Neural cell (in vitro differentiated cells): ENCODE results near the gene ANKLE1. TPM values are rescaled to one million over a fixed set of nuclear protein-coding genes. Genes with fewer than 3 reads are reported as not detected.

Experiments
- H2AFZ ChIP-seq: fragments of 200-600, 300-800 bp; sonication (generic), shearing (Covaris generic); 2 replicates; pipeline ENCODE4 v1.6.0; 2014; ENCODE audit warnings: low read depth, mild to moderate bottlenecking, antibody characterized with exemption, low read length, moderate library complexity
- H3F3A ChIP-seq: fragments of 200-600 bp; shearing (Covaris generic); 2 replicates; pipeline ENCODE4 v1.6.1; 2016; ENCODE audit warnings: mild to moderate bottlenecking, moderate library complexity, mixed read lengths, antibody characterized with exemption, low read length; ENCODE audit not compliant: insufficient read depth, poor library complexity, severe bottlenecking
- H3K27ac ChIP-seq: fragments of 200-600, 300-800 bp; sonication (generic), shearing (Covaris generic); 2 replicates; pipeline ENCODE4 v1.5.1; 2014; ENCODE audit warnings: mild to moderate bottlenecking, low read length, moderate library complexity
- H3K27me3 ChIP-seq: fragments of 300-800, 200-600 bp; sonication (generic), shearing (Covaris generic); 2 replicates; pipeline ENCODE4 v1.6.0; 2014; ENCODE audit warnings: mild to moderate bottlenecking, low read depth, low read length, moderate library complexity; ENCODE audit not compliant: insufficient read depth
- H3K36me3 ChIP-seq: fragments of 300-800, 200-600 bp; sonication (generic), shearing (Covaris generic); 2 replicates; pipeline ENCODE4 v1.5.1; 2014; ENCODE audit warnings: mild to moderate bottlenecking, antibody characterized with exemption, low read length, moderate library complexity; ENCODE audit not compliant: insufficient read depth
- H3K4me2 ChIP-seq: fragments of 300-800, 200-600 bp; sonication (generic), shearing (Covaris generic); 2 replicates; pipeline ENCODE4 v1.6.0; 2014; ENCODE audit warnings: mild to moderate bottlenecking, low read length
- H3K4me3 ChIP-seq: fragments of 300-800, 200-600 bp; sonication (generic), shearing (Covaris generic); 2 replicates; pipeline ENCODE4 v1.5.1; 2014; ENCODE audit warnings: mild to moderate bottlenecking, low read length, moderate library complexity
- H3K79me2 ChIP-seq: fragments of 200-600 bp; shearing (Covaris generic); replicated peaks from 2 replicates; pipeline ENCODE4 v1.6.0; 2014; ENCODE audit warnings: mild to moderate bottlenecking, low read length, moderate library complexity; ENCODE audit not compliant: insufficient read depth
- H3K9ac ChIP-seq: fragments of 300-800, 200-600 bp; sonication (generic), shearing (Covaris generic); 2 replicates; pipeline ENCODE4 v1.6.1; 2016; ENCODE audit warnings: mild to moderate bottlenecking, low read length, mixed read lengths
- H3K9me2 ChIP-seq: fragments of 200-600 bp; shearing (Covaris generic); 2 replicates; pipeline ENCODE4 v1.6.1; 2016; ENCODE audit warnings: mild to moderate bottlenecking, low read length, mixed read lengths; ENCODE audit not compliant: insufficient read depth
- H3K9me3 ChIP-seq: fragments of 200-600, 300-800 bp; sonication (generic), shearing (Covaris generic); 2 replicates; pipeline ENCODE4 v1.6.1; 2016; ENCODE audit warnings: mild to moderate bottlenecking, mixed run types, low read length, moderate library complexity, mixed read lengths
- H4K20me1 ChIP-seq: fragments of 200-600 bp; shearing (Covaris generic); 2 replicates; pipeline ENCODE4 v1.6.1; 2016; ENCODE audit warnings: mild to moderate bottlenecking, mixed run types; ENCODE audit not compliant: insufficient read depth
- EP300 ChIP-seq: fragments of 450-650 bp; conservative IDR thresholded peaks from 2 replicates; pipeline ENCODE4 v1.6.1; 2014; ENCODE audit warnings: antibody characterized with exemption, mild to moderate bottlenecking, moderate library complexity; ENCODE audit not compliant: poor library complexity, severe bottlenecking
- EZH2 ChIP-seq: fragments of 200-600, 300-800 bp; shearing (Covaris generic), sonication (generic); IDR thresholded peaks from 2 replicates; pipeline ENCODE4 v1.6.1; 2014; ENCODE audit warnings: antibody characterized with exemption, low read length, borderline replicate concordance, mild to moderate bottlenecking; ENCODE audit not compliant: insufficient read depth, poor library complexity, severe bottlenecking
- MXI1 ChIP-seq: fragments of 450-650 bp; conservative IDR thresholded peaks from 2 replicates; pipeline ENCODE4 v1.6.1; 2014; ENCODE audit warnings: antibody characterized with exemption, mild to moderate bottlenecking; ENCODE audit not compliant: poor library complexity, severe bottlenecking
- POLR2AphosphoS5 ChIP-seq: IDR thresholded peaks from 2 replicates; pipeline ENCODE4 v1.6.1; 2012
- REST ChIP-seq: IDR thresholded peaks from 2 replicates; pipeline ENCODE4 v1.6.1; 2012; ENCODE audit warnings: borderline replicate concordance
- SMC3 ChIP-seq: fragments of 450-650 bp; conservative IDR thresholded peaks from 2 replicates; pipeline ENCODE4 v1.6.1; 2014; ENCODE audit warnings: antibody characterized with exemption, mild to moderate bottlenecking, moderate library complexity; ENCODE audit not compliant: poor library complexity
- polyA minus RNA-seq: library from RNA; depleted of rRNA, polyadenylated mRNA; stranded (reverse); fragments of >200 nt; gene quantifications from 2 replicates; pipeline ENCODE4 v1.2.3, GENCODE V29; 2014
- polyA plus RNA-seq: library from polyadenylated mRNA; depleted of rRNA; stranded (reverse); fragments of >200 nt; gene quantifications from 2 replicates; pipeline ENCODE4 v1.2.3, GENCODE V29; 2014

Gene ANKLE1
- polyA plus RNA-seq (9.3 and 12.4 TPM in 2 replicates), polyA minus RNA-seq (1.3 and 2.9 TPM in 2 replicates)

DNA sequence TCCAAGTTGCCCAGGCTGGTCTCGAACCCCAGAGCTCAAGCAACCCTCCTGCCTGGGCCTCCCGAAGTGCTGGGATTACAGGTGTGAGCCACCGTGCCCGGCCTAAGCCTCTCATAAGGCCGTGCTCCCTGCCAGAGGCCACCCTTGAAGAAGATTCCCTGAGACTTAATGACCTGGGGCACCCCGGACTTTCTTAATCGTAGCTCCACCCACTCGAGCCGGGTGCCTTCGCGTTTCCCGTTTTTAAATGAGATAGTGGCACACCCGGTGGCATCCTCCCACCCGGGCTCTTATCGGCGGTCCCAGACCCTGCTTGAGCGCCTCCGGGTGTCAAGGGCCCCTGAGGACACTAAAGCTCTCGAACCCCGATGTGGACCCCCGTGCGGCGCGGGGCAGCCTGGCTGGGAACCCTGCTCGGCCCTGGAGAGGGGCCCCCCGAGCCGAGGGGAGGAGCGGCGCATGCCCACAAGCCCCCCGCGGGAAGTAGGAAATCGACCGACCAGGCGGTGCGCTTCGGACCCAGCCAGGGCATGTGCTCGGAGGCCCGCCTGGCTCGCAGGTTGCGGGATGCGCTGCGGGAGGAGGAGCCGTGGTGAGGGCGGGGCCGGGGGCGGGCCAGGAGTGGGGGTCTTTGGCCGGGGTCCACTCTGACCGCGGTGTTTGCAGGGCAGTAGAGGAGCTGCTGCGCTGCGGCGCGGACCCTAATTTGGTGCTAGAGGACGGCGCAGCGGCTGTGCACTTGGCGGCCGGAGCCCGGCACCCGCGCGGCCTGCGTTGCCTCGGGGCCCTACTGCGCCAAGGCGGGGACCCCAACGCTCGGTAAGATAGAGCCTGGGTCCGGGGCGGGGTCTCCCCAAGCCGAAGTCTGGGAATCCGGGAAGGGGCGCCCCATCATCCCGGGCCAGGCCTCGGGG, at the start of gene ANKLE1:
Gene ANKLE1 (plus strand): TSS at position 511 of the 914 bp plus-strand sequence. CDS start 20 bp downstream, at position 531.
- H3K9ac ChIP-seq, result no peak within 1 kb of the TSS
- H3K9me3 ChIP-seq, result no peaks in the 10 kb centered on the region
- H3F3A ChIP-seq, result no peaks in the 10 kb centered on the region
- H3K27ac ChIP-seq, result no peak within 1 kb of the TSS
- no peak for TF ChIP-seq MXI1
- TF ChIP-seq REST, result no peak
- TF ChIP-seq SMC3, result no peak
- TF ChIP-seq EP300, result no peak
- TF ChIP-seq POLR2AphosphoS5, result no peak
- no peaks in the 10 kb centered on the region for H3K36me3 ChIP-seq
- H3K79me2 ChIP-seq, result no peaks in the 10 kb centered on the region
- no peak within 1 kb of the TSS for H2AFZ ChIP-seq
- peaks cover 12% of the 10 kb centered on the region for H3K27me3 ChIP-seq
- no peaks in the 10 kb centered on the region for H3K9me2 ChIP-seq
- H3K4me3 ChIP-seq, result peak within 1 kb of the TSS; percentile 38
- no peak within 1 kb of the TSS for H3K4me2 ChIP-seq
- no peaks in the 10 kb centered on the region for H4K20me1 ChIP-seq

DNA sequence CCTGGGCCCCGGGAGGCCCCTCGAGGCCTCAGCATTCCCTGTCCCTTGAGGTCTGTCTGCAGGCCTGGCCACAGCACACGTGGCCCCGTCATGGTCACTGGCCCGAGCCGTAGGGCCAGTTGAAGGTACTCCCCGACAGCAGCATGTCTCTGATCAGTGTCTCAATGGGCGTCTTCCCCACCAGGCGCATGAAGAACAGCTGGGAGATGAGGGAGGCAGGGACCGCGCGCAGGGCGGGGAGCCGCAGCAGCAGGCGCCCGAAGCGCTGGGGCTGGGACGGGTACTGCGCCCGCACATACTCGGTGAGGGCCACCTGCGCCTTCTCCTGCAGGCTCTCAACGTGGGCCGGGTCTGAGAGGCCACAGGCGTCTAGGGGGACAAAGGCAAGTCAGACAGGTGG, 49.4 kb upstream of the ANKLE1 start:
- no peak overlapping the region for H3K9ac ChIP-seq
- H3K9me3 ChIP-seq, result no peaks in the 10 kb centered on the region
- no peak overlapping the region for H2AFZ ChIP-seq
- H4K20me1 ChIP-seq, result no peaks in the 10 kb centered on the region
- TF ChIP-seq MXI1 (no peak), SMC3 (no peak), REST (no peak), EZH2 (no peak)
- no peaks in the 10 kb centered on the region for H3K36me3 ChIP-seq
- no peak overlapping the region for H3K27ac ChIP-seq
- H3K4me3 ChIP-seq, result no peak overlapping the region
- no peaks in the 10 kb centered on the region for H3K9me2 ChIP-seq
- no peak overlapping the region for H3K4me2 ChIP-seq
- H3F3A ChIP-seq, result no peaks in the 10 kb centered on the region
- no peaks in the 10 kb centered on the region for H3K27me3 ChIP-seq
- peaks cover 3% of the 10 kb centered on the region for H3K79me2 ChIP-seq
